HCT116 (cell line): ENCODE measurements around the gene ZNF423. TPM values are rescaled to one million over a fixed set of nuclear protein-coding genes. Genes with fewer than 3 reads are reported as not detected.

Source experiments
- ATAC-seq: fragments of 200-7000 bp; cut with Tn5 transposase; 2 replicates; pipeline ENCODE4 v1.9.1; 2020; ENCODE audit warnings: mild to moderate bottlenecking, moderate library complexity
- BruUV-seq: library from RNA; stranded (reverse); fragments of 400-500 nt; replicated peaks from 2 replicates; lab custom pipeline; 2021; lab: Mats Ljungman, UMichigan
- CTCF ChIA-PET: fragments of 300-600 bp; sonication (Branson Sonifier 250); formaldehyde crosslinking; loops from one replicate; lab custom pipeline; 2021; ENCODE audit warnings: antibody characterized with exemption; lab: Charles Lee
- POLR2A ChIA-PET: fragments of 300-600, 350-600 bp; sonication (Branson Sonifier 250); formaldehyde crosslinking; loops from one replicate; lab custom pipeline; 2021; ENCODE audit warnings: antibody characterized with exemption; lab: Charles Lee
- RAD21 ChIA-PET, 2 experiments: fragments of 300-600 bp; sonication (Branson Sonifier 250); formaldehyde crosslinking; loops; one replicate each; lab custom pipeline; 2023; ENCODE audit warnings: low total read pairs in 2 of 2; ENCODE audit not compliant: uncharacterized antibody in 2 of 2, unreplicated experiment in 2 of 2, low non-redundant PET in 1 of 2; lab: Charles Lee
- DNase-seq: peaks from one replicate; pipeline ENCODE4 v3.0.0-alpha.2; 2010; ENCODE audit warnings: low read depth, low spot score
- H2AFZ ChIP-seq: fragments of 200-600 bp; shearing (Covaris generic), sonication (generic); 2 replicates; pipeline ENCODE4 v1.6.1; 2017; ENCODE audit warnings: low read depth, mixed run types, mixed read lengths, antibody characterized with exemption, low read length; ENCODE audit not compliant: poor library complexity, severe bottlenecking
- H3K27ac ChIP-seq: 2 replicates; pipeline ENCODE4 v1.5.1; 2012; ENCODE audit warnings: low read depth, low read length
- H3K27me3 ChIP-seq: fragments of 200-600 bp; sonication (generic); 2 replicates; pipeline ENCODE4 v1.6.1; 2016; ENCODE audit warnings: mixed run types, low read length, mixed read lengths; ENCODE audit not compliant: insufficient read depth
- H3K36me3 ChIP-seq, 2 experiments: fragments of 200-500 bp in 1 of 2; fragments of 200-600 bp in 1 of 2; sonication (Bioruptor generic) in 1 of 2; sonication (generic) in 1 of 2; 2 replicates each; pipeline versions ENCODE4 v1.5.1 to v1.6.1; 2014 to 2016; ENCODE audit warnings: low read length in 2 of 2, inconsistent platforms in 1 of 2, mixed read lengths in 1 of 2, mixed run types in 1 of 2; ENCODE audit not compliant: insufficient read depth in 2 of 2, control insufficient read depth in 1 of 2
- H3K4me1 ChIP-seq, 2 experiments: fragments of 200-600 bp in 1 of 2; sonication (generic) in 1 of 2; 2 replicates each; pipeline versions ENCODE4 v1.5.1 to v1.6.1; 2012 to 2017; ENCODE audit warnings: low read length in 2 of 2, inconsistent platforms in 1 of 2, mild to moderate bottlenecking in 1 of 2, mixed read lengths in 1 of 2, mixed run types in 1 of 2, moderate library complexity in 1 of 2; ENCODE audit not compliant: insufficient read depth in 2 of 2, control insufficient read depth in 1 of 2
- H3K4me2 ChIP-seq: fragments of 200-600 bp; sonication (generic); 2 replicates; pipeline ENCODE4 v1.6.1; 2017; ENCODE audit warnings: mixed run types, low read length, mixed read lengths
- H3K4me3 ChIP-seq, 2 experiments: fragments of 200-600 bp in 1 of 2; sonication (generic) in 1 of 2; replicated peaks in 1 of 2; 2 replicates each; pipeline ENCODE4 v1.5.1; 2011 to 2016; ENCODE audit warnings: low read length in 2 of 2, control low read depth in 1 of 2, low read depth in 1 of 2, mild to moderate bottlenecking in 1 of 2, mixed read lengths in 1 of 2, mixed run types in 1 of 2
- H3K79me2 ChIP-seq: fragments of 200-600 bp; sonication (generic); 2 replicates; pipeline ENCODE4 v1.6.1; 2017; ENCODE audit warnings: mild to moderate bottlenecking, mixed run types, low read length, moderate library complexity, mixed read lengths; ENCODE audit not compliant: insufficient read depth
- H3K9ac ChIP-seq: fragments of 200-600 bp; sonication (generic); 2 replicates; pipeline ENCODE4 v1.6.1; 2016; ENCODE audit warnings: low read length, mixed read lengths
- H3K9me2 ChIP-seq: fragments of 200-600 bp; sonication (generic), shearing (Covaris generic); 2 replicates; pipeline ENCODE4 v1.6.1; 2017; ENCODE audit warnings: mixed run types, mild to moderate bottlenecking, moderate library complexity; ENCODE audit not compliant: insufficient read depth
- H3K9me3 ChIP-seq, 2 experiments: fragments of 200-500 bp in 1 of 2; fragments of 200-600 bp in 1 of 2; sonication (Bioruptor generic) in 1 of 2; sonication (generic) in 1 of 2; 2 replicates each; pipeline ENCODE4 v1.6.1; 2014 to 2017; ENCODE audit warnings: low read length in 2 of 2, mixed read lengths in 2 of 2, inconsistent platforms in 1 of 2, low read depth in 1 of 2, mild to moderate bottlenecking in 1 of 2, mixed run types in 1 of 2, moderate library complexity in 1 of 2; ENCODE audit not compliant: control insufficient read depth in 1 of 2, insufficient read depth in 1 of 2
- H4K20me1 ChIP-seq: fragments of 200-600 bp; sonication (generic), shearing (Covaris generic); 2 replicates; pipeline ENCODE4 v1.6.1; 2017; ENCODE audit warnings: mixed run types, mild to moderate bottlenecking, moderate library complexity; ENCODE audit not compliant: insufficient read depth
- CEBPB ChIP-seq: IDR thresholded peaks from 2 replicates; pipeline ENCODE4 v1.6.1; 2012; ENCODE audit warnings: low read depth
- EGR1 ChIP-seq: IDR thresholded peaks from 2 replicates; pipeline ENCODE4 v1.6.1; 2012; ENCODE audit warnings: low read depth
- EZH2 ChIP-seq: fragments of 200-600 bp; sonication (generic); IDR thresholded peaks from 2 replicates; pipeline ENCODE4 v1.6.1; 2017; ENCODE audit warnings: antibody characterized with exemption, mixed run types
- FOSL1 ChIP-seq: IDR thresholded peaks from 2 replicates; pipeline ENCODE4 v1.6.1; 2012; ENCODE audit warnings: low read depth
- POLR2A ChIP-seq: IDR thresholded peaks from 2 replicates; pipeline ENCODE4 v1.7.0; 2011; ENCODE audit warnings: borderline replicate concordance; ENCODE audit not compliant: insufficient read depth, insufficient read length; ENCODE audit errors: extremely low read depth
- POLR2AphosphoS5 ChIP-seq: IDR thresholded peaks from 2 replicates; pipeline ENCODE4 v1.6.1; 2011; ENCODE audit warnings: mild to moderate bottlenecking, low read depth, low read length, moderate library complexity
- RAD21 ChIP-seq: IDR thresholded peaks from 2 replicates; pipeline ENCODE4 v1.6.1; 2012; ENCODE audit warnings: low read depth, mild to moderate bottlenecking
- REST ChIP-seq: IDR thresholded peaks from 2 replicates; pipeline ENCODE4 v1.6.1; 2012; ENCODE audit warnings: low read depth
- TCF7L2 ChIP-seq: IDR thresholded peaks from 2 replicates; pipeline ENCODE4 v1.7.0; 2011; ENCODE audit warnings: borderline replicate concordance, inconsistent platforms; ENCODE audit not compliant: insufficient read depth, insufficient read length; ENCODE audit errors: extremely low read depth
- intact Hi-C: fragments of 100-400 bp; cut with micrococcal nuclease; formaldehyde crosslinking; loops from 2 replicates; pipeline ENCODE4 v1.10.0; 2022
- total RNA-seq: library from RNA; stranded (reverse); gene quantifications from one replicate; pipeline ENCODE4 v1.2.1, GENCODE V29; 2021; ENCODE audit not compliant: unreplicated experiment
- TF ChIP-seq, protein P1 (sequence below), 3 experiments: fragments of 200-600 bp in 1 of 3; sonication (generic) in 1 of 3; IDR thresholded peaks in 2 of 3; conservative IDR thresholded peaks in 1 of 3; 2 replicates each; pipeline ENCODE4 v1.5.1; 2012 to 2017; ENCODE audit warnings: low read depth in 2 of 3, low read length in 2 of 3, antibody characterized with exemption in 1 of 3, borderline replicate concordance in 1 of 3, control low read depth in 1 of 3, mild to moderate bottlenecking in 1 of 3, mixed read lengths in 1 of 3, mixed run types in 1 of 3, moderate library complexity in 1 of 3; ENCODE audit not compliant: insufficient read depth in 1 of 3

Gene ZNF423
- total RNA-seq, 1 experiment from 2014 or later: 0.22 TPM

- no peak overlapping the region for H3K4me3 ChIP-seq
- DNase-seq (no peak), ATAC-seq (no peak)
- no peaks in the 10 kb centered on the region for H3K36me3 ChIP-seq
- no peaks in the 10 kb centered on the region for H3K9me3 ChIP-seq
- H3K9me2 ChIP-seq: no peaks in the 10 kb centered on the region
- POLR2A ChIA-PET: no interaction called here
- BruUV-seq: no TSS peak
- H4K20me1 ChIP-seq: no peaks in the 10 kb centered on the region
- peaks cover 3% of the 10 kb centered on the region; the same call in 1 of the 2 replicates for H3K27me3 ChIP-seq
- CTCF ChIA-PET: no interaction called here
- H3K79me2 ChIP-seq: no peaks in the 10 kb centered on the region
- H3K9ac ChIP-seq: no peak overlapping the region
- RAD21 ChIA-PET: no interaction called here
- no peaks in the 10 kb centered on the region for H3K4me1 ChIP-seq
- H3K27ac ChIP-seq: no peak overlapping the region
- intact Hi-C loops: no loop called here
- TF ChIP-seq CEBPB (no peak), TCF7L2 (no peak), EGR1 (no peak)
- TF ChIP-seq, protein P1, sequence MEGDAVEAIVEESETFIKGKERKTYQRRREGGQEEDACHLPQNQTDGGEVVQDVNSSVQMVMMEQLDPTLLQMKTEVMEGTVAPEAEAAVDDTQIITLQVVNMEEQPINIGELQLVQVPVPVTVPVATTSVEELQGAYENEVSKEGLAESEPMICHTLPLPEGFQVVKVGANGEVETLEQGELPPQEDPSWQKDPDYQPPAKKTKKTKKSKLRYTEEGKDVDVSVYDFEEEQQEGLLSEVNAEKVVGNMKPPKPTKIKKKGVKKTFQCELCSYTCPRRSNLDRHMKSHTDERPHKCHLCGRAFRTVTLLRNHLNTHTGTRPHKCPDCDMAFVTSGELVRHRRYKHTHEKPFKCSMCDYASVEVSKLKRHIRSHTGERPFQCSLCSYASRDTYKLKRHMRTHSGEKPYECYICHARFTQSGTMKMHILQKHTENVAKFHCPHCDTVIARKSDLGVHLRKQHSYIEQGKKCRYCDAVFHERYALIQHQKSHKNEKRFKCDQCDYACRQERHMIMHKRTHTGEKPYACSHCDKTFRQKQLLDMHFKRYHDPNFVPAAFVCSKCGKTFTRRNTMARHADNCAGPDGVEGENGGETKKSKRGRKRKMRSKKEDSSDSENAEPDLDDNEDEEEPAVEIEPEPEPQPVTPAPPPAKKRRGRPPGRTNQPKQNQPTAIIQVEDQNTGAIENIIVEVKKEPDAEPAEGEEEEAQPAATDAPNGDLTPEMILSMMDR (IDR thresholded peaks at IDR 0.05 in 2 of 3, conservative IDR thresholded peaks at IDR 0.05 in 1 of 3; ENCODE audit: borderline replicate concordance in 1 of 3, insufficient read depth in 1 of 3, low read depth in 2 of 3, low read length in 2 of 3): no peak
- H3K4me2 ChIP-seq: no peak overlapping the region
- H2AFZ ChIP-seq: no peak overlapping the region
These were observed 80.9 kb downstream of the ZNF423 start for GRCh38 chr16:49775018-49775417.

DNA sequence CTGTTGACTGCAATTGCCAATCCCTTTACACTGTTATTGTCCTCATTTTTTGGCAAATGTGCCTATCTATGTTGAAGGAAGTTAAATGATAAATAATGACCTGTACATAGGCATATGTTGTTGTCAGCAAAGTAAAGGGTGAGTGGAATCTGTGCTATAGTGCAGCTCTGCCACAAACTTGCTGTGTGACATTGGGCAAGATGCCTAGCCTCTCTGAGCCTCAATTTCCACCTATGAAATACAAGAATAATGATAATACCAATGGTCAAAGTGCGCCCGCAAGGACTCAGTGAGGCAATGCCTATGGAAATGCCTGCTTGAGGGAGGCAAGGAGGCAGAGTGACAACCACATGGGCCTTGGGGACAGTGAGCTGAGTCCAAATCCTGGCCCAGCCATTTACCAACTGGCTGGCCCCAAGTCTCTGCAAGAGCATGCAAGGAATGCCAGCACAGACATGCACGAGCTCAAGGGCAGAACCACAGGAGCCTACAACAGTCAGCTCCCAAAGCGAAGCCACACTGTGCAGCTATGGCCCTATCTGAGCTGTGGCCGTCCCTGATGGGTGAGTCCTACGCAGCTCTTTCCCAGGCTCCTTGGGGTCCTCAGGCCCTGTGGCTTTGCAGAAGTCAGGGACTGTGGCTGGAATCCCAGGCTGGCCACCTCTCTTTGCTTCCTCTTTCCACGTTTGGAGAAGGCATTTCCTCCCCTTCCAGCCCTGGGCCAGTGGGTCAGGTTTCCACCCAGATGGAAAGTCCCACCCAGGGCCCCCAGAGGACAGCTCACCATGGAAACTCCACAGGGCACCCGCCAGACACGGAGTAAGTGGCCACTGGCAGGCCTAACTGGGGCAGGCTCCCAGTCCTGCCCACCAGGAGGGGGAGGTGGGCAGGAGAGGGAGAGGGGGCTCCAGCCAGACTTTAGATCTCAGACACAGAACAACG, 82.1 kb downstream of the ZNF423 start:
- H3K27ac ChIP-seq: no peak overlapping the region
- DNase-seq (no peak), ATAC-seq (no peak)
- ChIA-PET RAD21 (no interaction called here), POLR2A (no interaction called here), CTCF (no interaction called here)
- H2AFZ ChIP-seq: no peak overlapping the region
- H3K4me3 ChIP-seq: no peak overlapping the region
- H3K79me2 ChIP-seq: no peaks in the 10 kb centered on the region
- H3K36me3 ChIP-seq: no peaks in the 10 kb centered on the region
- H3K9ac ChIP-seq: no peak overlapping the region
- no peaks in the 10 kb centered on the region for H3K27me3 ChIP-seq
- no peaks in the 10 kb centered on the region for H4K20me1 ChIP-seq
- BruUV-seq: no TSS peak
- H3K9me3 ChIP-seq: no peaks in the 10 kb centered on the region
- H3K4me2 ChIP-seq: no peak overlapping the region
- no peaks in the 10 kb centered on the region for H3K9me2 ChIP-seq
- no peaks in the 10 kb centered on the region for H3K4me1 ChIP-seq
- intact Hi-C loops: no loop called here
- TF ChIP-seq POLR2AphosphoS5: no peak
- TF ChIP-seq EZH2: no peak
- no peak for TF ChIP-seq RAD21
- TF ChIP-seq FOSL1: no peak
- TF ChIP-seq, protein P1 (IDR thresholded peaks at IDR 0.05 in 2 of 3, conservative IDR thresholded peaks at IDR 0.05 in 1 of 3; ENCODE audit: borderline replicate concordance in 1 of 3, insufficient read depth in 1 of 3, low read depth in 2 of 3, low read length in 2 of 3): no peak
- TF ChIP-seq REST: no peak
- TF ChIP-seq POLR2A: no peak
